IPS DF 6.9 (cell line): ENCODE results near the gene F2RL1.

ENCODE experiments used
- DNase-seq: peaks from one replicate; pipeline ENCODE4 v3.0.0-alpha.2; 2013; ENCODE audit warnings: low read depth, low spot score
- H3K27ac ChIP-seq: one replicate; pipeline ENCODE4 v1.5.1; 2013; ENCODE audit warnings: low read length, control low read depth
- H3K27me3 ChIP-seq: 2 replicates; pipeline ENCODE4 v1.6.1; 2013; ENCODE audit warnings: mild to moderate bottlenecking, low read length; ENCODE audit not compliant: control insufficient read depth, insufficient read depth
- H3K36me3 ChIP-seq: 2 replicates; pipeline ENCODE4 v1.6.1; 2013; ENCODE audit warnings: low read length; ENCODE audit not compliant: control insufficient read depth, insufficient read depth
- H3K4me1 ChIP-seq: 2 replicates; pipeline ENCODE4 v1.6.1; 2013; ENCODE audit warnings: low read length; ENCODE audit not compliant: control insufficient read depth, insufficient read depth
- H3K4me3 ChIP-seq: 2 replicates; pipeline ENCODE4 v1.5.1; 2013; ENCODE audit warnings: mild to moderate bottlenecking, low read length
- H3K9me3 ChIP-seq: 2 replicates; pipeline ENCODE4 v1.6.1; 2013; ENCODE audit warnings: low read length, inconsistent platforms; ENCODE audit not compliant: control insufficient read depth, insufficient read depth
- WGBS: extraction: QIAGEN DNeasy Blood & Tissue Kit; methylation state at CpG from one replicate; pipeline ENCODE4 v1.1.7; 2013; ENCODE audit warnings: mixed read lengths, missing lambda C conversion rate; ENCODE audit not compliant: insufficient read length, insufficient coverage; 5-methylcytosine and 5-hydroxymethylcytosine counted together

Gene F2RL1

GRCh38 chr5:76861612-76862011 is 42.8 kb downstream of the F2RL1 start:
- H3K27ac ChIP-seq: no peak overlapping the region
- H3K4me3 ChIP-seq: no peak overlapping the region
- no CpG with 5 or more reads among the region's 5 CpGs for WGBS
- H3K9me3 ChIP-seq: no peaks in the 10 kb centered on the region
- DNase-seq: no peak
- H3K4me1 ChIP-seq: no peaks in the 10 kb centered on the region
- no peaks in the 10 kb centered on the region for H3K36me3 ChIP-seq
- no peaks in the 10 kb centered on the region for H3K27me3 ChIP-seq

GRCh38 chr5:76863001-76863400 is 44.2 kb downstream of the F2RL1 start:
- Histone ChIP-seq H3K4me1 (no peaks in the 10 kb centered on the region), H3K27ac (no peak overlapping the region), H3K27me3 (no peaks in the 10 kb centered on the region), H3K36me3 (no peaks in the 10 kb centered on the region), H3K9me3 (no peaks in the 10 kb centered on the region), H3K4me3 (no peak overlapping the region)
- no peak for DNase-seq
- no CpG with 5 or more reads among the region's 1 CpG for WGBS

- no peak overlapping the region for H3K27ac ChIP-seq
- no peaks in the 10 kb centered on the region for H3K27me3 ChIP-seq
- no peak for DNase-seq
- H3K36me3 ChIP-seq: no peaks in the 10 kb centered on the region
- H3K4me1 ChIP-seq: no peaks in the 10 kb centered on the region
- no peaks in the 10 kb centered on the region for H3K9me3 ChIP-seq
- no CpG with 5 or more reads among the region's 2 CpGs for WGBS
- no peak overlapping the region for H3K4me3 ChIP-seq
Observed at GRCh38 chr5:76866503-76866902, 47.7 kb downstream of the F2RL1 start.

GRCh38 chr5:76867038-76867437 is 48.2 kb downstream of the F2RL1 start:
- DNase-seq: no peak
- Histone ChIP-seq H3K4me3 (no peak overlapping the region), H3K27me3 (no peaks in the 10 kb centered on the region), H3K36me3 (no peaks in the 10 kb centered on the region), H3K4me1 (no peaks in the 10 kb centered on the region), H3K27ac (no peak overlapping the region), H3K9me3 (no peaks in the 10 kb centered on the region)
- no CpG with 5 or more reads among the region's 4 CpGs for WGBS

GRCh38 chr5:76867827-76868693 is 49.2 kb downstream of the F2RL1 start:
- no peak for DNase-seq
- no peaks in the 10 kb centered on the region for H3K27me3 ChIP-seq
- WGBS: no CpG with 5 or more reads among the region's 8 CpGs
- H3K36me3 ChIP-seq: no peaks in the 10 kb centered on the region
- H3K9me3 ChIP-seq: no peaks in the 10 kb centered on the region
- H3K4me3 ChIP-seq: no peak overlapping the region
- H3K4me1 ChIP-seq: no peaks in the 10 kb centered on the region
- no peak overlapping the region for H3K27ac ChIP-seq

GRCh38 chr5:76870046-76870445 is 51.2 kb downstream of the F2RL1 start:
- no peak overlapping the region for H3K27ac ChIP-seq
- no peaks in the 10 kb centered on the region for H3K4me1 ChIP-seq
- no peak overlapping the region for H3K4me3 ChIP-seq
- no peaks in the 10 kb centered on the region for H3K27me3 ChIP-seq
- H3K36me3 ChIP-seq: no peaks in the 10 kb centered on the region
- DNase-seq: no peak
- no CpG with 5 or more reads among the region's 6 CpGs for WGBS
- no peaks in the 10 kb centered on the region for H3K9me3 ChIP-seq

- Histone ChIP-seq H3K9me3 (no peaks in the 10 kb centered on the region), H3K4me3 (no peak overlapping the region), H3K36me3 (no peaks in the 10 kb centered on the region), H3K4me1 (no peaks in the 10 kb centered on the region), H3K27me3 (no peaks in the 10 kb centered on the region), H3K27ac (no peak overlapping the region)
- no peak for DNase-seq
- no CpG with 5 or more reads among the region's 3 CpGs for WGBS
Observed at GRCh38 chr5:76874088-76874581, 55.3 kb downstream of the F2RL1 start.
